Stimulated activated CD4-positive, alpha-beta T cell treated with anti-CD3 and anti-CD28 coated beads, Interleukin-1b, Interleukin-23, amount 100 ng/mL, for 1 hour (primary cell): ENCODE results near the gene VRK1.

Experiments
- DNase-seq, 2 donors: peaks; one replicate each; pipeline ENCODE4 v3.0.0-alpha.2; 2020; ENCODE audit warnings: low read depth in 2 of 2

The VRK1 gene

DNA sequence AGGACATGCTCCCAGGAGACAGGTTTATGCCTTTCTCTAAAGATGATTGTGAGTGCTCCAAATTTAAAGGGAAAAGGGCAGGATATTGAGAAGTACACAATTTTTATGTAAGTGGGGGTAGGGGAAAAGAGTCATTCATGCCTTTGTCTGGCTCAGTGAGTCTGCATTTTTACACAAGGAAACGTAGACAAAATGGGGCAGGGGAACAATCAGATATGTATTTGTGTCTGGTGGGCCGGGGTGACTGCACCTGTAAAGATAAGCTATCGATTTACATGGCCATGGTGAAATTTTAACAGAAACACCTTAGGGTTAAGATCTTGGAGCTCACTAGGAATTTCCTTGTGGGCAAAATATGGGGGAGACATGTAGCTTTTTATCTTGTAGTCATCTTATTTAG, 123.6 kb downstream of the VRK1 start:
- DNase-seq: no peak

DNA sequence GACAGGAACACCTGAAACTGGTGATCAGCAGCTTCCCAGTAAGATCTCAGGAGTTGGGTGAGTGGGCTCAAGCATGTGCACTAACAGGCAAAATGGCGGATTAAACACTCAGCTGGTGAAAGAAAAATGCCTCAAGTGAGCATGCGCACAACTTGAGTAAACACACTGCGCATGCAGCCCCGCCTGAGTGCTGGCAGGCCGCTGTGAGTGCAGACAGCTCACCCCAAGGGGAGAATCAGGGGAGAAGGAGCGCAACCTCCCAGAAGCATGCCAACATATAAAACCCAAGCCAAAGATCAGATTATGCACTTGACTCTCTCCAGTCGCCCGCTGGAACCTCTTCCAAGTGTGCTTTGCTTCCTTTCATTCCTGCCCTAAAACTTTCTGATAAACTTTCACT, 125.8 kb downstream of the VRK1 start:
- DNase-seq: no peak

DNA sequence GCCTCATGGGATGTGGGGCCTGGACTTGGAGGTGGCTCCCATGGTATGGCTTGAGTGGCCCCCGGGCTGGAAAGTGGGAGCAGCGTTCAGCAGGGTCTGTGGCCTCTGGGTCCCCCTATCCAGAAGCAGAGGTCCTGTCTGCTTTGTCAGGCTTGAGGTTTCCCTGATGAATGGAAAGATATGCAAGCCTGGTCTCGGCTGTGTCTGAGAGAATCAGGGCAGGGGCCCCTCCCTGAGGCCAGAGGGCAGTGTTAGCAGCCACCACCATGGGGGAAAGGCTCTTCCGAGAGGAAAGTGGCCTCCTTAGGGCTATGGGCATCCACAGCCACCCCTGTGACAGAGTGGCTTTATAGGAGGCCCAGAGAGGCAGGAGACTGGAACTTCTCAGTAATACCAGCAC, 128.2 kb downstream of the VRK1 start:
- no peak for DNase-seq

DNA sequence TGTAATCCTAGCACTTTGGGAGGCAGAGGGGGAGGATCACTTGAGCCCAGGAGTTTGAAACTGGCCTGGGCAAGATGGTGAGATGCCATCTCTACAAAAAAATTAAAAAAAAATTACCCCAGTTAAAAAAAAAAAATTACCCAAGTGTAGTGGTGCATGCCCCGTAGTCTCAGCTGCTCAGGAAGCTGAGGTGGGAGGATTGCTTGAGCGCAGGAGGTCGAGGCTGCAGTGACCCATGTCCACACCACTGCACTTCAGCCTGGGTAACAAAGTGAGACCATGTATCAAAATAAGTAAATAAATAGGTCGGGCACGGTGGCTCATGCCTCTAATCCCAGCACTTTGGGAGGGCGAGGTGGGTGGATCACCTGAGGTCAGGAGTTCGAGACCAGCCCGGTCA, 128.8 kb downstream of the VRK1 start:
- no peak for DNase-seq

DNA sequence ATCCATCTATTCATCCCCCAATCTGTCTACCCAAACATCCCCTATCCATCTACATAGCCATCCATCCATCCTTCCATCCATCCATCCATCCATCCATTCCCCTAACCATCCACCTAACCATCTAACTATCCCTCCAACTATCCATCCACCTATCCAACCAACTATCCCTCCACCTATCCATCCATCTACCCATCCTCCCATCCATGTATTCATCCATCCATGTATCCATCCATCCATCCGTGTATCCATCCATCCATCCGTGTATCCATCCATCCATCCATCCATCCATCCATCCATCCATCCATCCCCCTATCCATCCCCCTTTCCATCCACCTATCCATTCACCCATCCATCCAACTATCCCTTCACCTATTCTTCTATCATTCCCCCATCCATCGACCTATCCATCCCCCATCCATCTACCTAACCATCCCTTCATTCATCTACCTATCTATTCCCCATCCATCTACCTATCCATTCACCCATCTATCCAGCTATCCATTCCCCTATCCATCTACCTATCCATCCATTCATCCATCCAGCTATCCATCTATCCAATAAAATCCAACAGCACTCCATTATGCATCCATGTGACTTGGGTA, 131.7 kb downstream of the VRK1 start:
- DNase-seq: no peak

DNA sequence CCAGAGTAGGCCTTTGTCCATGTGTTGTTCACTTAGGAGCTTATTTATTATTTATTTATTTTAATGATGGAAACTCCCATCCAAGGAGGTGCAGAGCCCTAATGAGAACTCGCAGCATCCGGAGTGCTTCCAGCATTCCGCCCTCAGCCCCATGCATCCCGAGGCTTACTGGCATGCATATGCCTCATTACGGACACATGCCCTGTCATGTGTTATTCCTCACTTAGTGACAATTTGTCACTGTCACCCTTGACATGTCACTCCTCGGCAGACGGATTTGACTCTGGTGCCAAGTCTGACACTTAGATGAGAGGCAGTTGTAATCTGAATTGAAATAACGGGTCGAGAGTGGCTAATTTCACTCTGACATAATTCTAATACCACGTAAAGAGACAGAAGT, 132.8 kb downstream of the VRK1 start:
- no peak for DNase-seq

DNA sequence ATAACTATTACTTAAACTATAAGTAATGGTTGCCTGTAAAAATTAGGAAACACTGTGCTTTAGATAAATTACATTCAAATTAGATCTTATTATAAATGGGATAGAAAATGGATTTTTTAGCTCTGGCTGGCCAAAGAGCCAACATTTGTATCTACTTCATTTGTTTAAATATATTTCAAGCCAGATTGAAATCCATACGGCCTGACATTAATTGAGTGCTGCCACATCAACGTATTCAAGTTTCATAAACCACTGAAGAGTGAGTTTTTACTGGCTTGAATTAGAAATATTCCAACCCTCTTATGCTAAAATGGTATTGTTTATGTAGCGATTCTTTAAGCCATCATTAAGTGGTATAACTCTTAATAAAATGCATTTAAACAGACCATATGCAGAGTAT, 133.3 kb downstream of the VRK1 start:
- DNase-seq: no peak
